ENCODE results near the gene CYS1.
A peak's percentile ranks its signal among the peaks of the same experiment; 100 is the strongest.

CYS1 gene

GRCh38 chr2:10089565-10090190 is 9.5 kb upstream of the CYS1 start:
- Histone ChIP-seq H3K4me1 (ENCODE audit: insufficient read depth, low read length) (no peaks in the 10 kb centered on the region), H3K27ac (ENCODE audit: low read length) (no peak overlapping the region), H3K4me3 (ENCODE audit: low read length) (no peak overlapping the region), H3K9me3 (ENCODE audit: insufficient read depth, low read depth, low read length) (no peaks in the 10 kb centered on the region), H3K9ac (ENCODE audit: low read depth, low read length) (no peak overlapping the region), H3K36me3 (ENCODE audit: insufficient read depth, low read depth, low read length) (no peaks in the 10 kb centered on the region), H3K27me3 (ENCODE audit: insufficient read depth, low read length) (no peaks in the 10 kb centered on the region)

GRCh38 chr2:10087360-10087759 is 7.1 kb upstream of the CYS1 start:
- Histone ChIP-seq H3K9ac (ENCODE audit: low read depth, low read length) (no peak overlapping the region), H3K27ac (ENCODE audit: low read length) (no peak overlapping the region), H3K9me3 (ENCODE audit: insufficient read depth, low read depth, low read length) (no peaks in the 10 kb centered on the region), H3K4me1 (ENCODE audit: insufficient read depth, low read length) (no peaks in the 10 kb centered on the region), H3K27me3 (ENCODE audit: insufficient read depth, low read length) (peaks cover 16% of the 10 kb centered on the region), H3K36me3 (ENCODE audit: insufficient read depth, low read depth, low read length) (no peaks in the 10 kb centered on the region), H3K4me3 (ENCODE audit: low read length) (no peak overlapping the region)

GRCh38 chr2:10086950-10087349 is 6.7 kb upstream of the CYS1 start:
- H3K9me3 ChIP-seq (ENCODE audit: insufficient read depth, low read depth, low read length) = no peaks in the 10 kb centered on the region
- peaks cover 20% of the 10 kb centered on the region for H3K27me3 ChIP-seq (ENCODE audit: insufficient read depth, low read length)
- no peak overlapping the region for H3K9ac ChIP-seq (ENCODE audit: low read depth, low read length)
- no peaks in the 10 kb centered on the region for H3K36me3 ChIP-seq (ENCODE audit: insufficient read depth, low read depth, low read length)
- H3K4me1 ChIP-seq (ENCODE audit: insufficient read depth, low read length) = no peaks in the 10 kb centered on the region
- H3K4me3 ChIP-seq (ENCODE audit: low read length) = no peak overlapping the region
- H3K27ac ChIP-seq (ENCODE audit: low read length) = no peak overlapping the region

GRCh38 chr2:10085668-10086059 is 5.5 kb upstream of the CYS1 start:
- no peak overlapping the region for H3K9ac ChIP-seq (ENCODE audit: low read depth, low read length)
- H3K27me3 ChIP-seq (ENCODE audit: insufficient read depth, low read length) = peaks cover 33% of the 10 kb centered on the region

GRCh38 chr2:10085043-10085667 is 4.9 kb upstream of the CYS1 start:
- H3K27ac ChIP-seq (ENCODE audit: low read length) = no peak overlapping the region
- no peaks in the 10 kb centered on the region for H3K4me1 ChIP-seq (ENCODE audit: insufficient read depth, low read length)
- H3K27me3 ChIP-seq (ENCODE audit: insufficient read depth, low read length) = peaks cover 38% of the 10 kb centered on the region

More at GRCh38 chr2:10085668-10086059, 5.5 kb upstream of the CYS1 start:
- no peaks in the 10 kb centered on the region for H3K36me3 ChIP-seq (ENCODE audit: insufficient read depth, low read depth, low read length)
- no peak overlapping the region for H3K27ac ChIP-seq (ENCODE audit: low read length)
- H3K4me1 ChIP-seq (ENCODE audit: insufficient read depth, low read length) = no peaks in the 10 kb centered on the region
- no peaks in the 10 kb centered on the region for H3K9me3 ChIP-seq (ENCODE audit: insufficient read depth, low read depth, low read length)
- H3K4me3 ChIP-seq (ENCODE audit: low read length) = no peak overlapping the region

GRCh38 chr2:10084223-10084865 is 4.1 kb upstream of the CYS1 start:
- H3K9me3 ChIP-seq (ENCODE audit: insufficient read depth, low read depth, low read length) = no peaks in the 10 kb centered on the region
- H3K27me3 ChIP-seq (ENCODE audit: insufficient read depth, low read length) = peaks cover 42% of the 10 kb centered on the region
- no peaks in the 10 kb centered on the region for H3K36me3 ChIP-seq (ENCODE audit: insufficient read depth, low read depth, low read length)
- H3K4me1 ChIP-seq (ENCODE audit: insufficient read depth, low read length) = no peaks in the 10 kb centered on the region
- H3K9ac ChIP-seq (ENCODE audit: low read depth, low read length) = no peak overlapping the region
- H3K27ac ChIP-seq (ENCODE audit: low read length) = no peak overlapping the region
- no peak overlapping the region for H3K4me3 ChIP-seq (ENCODE audit: low read length)

More at GRCh38 chr2:10085043-10085667, 4.9 kb upstream of the CYS1 start:
- H3K36me3 ChIP-seq (ENCODE audit: insufficient read depth, low read depth, low read length) = no peaks in the 10 kb centered on the region
- H3K9ac ChIP-seq (ENCODE audit: low read depth, low read length) = no peak overlapping the region
- H3K4me3 ChIP-seq (ENCODE audit: low read length) = no peak overlapping the region
- no peaks in the 10 kb centered on the region for H3K9me3 ChIP-seq (ENCODE audit: insufficient read depth, low read depth, low read length)

GRCh38 chr2:10083692-10084211 is 3.5 kb upstream of the CYS1 start:
- H3K9ac ChIP-seq (ENCODE audit: low read depth, low read length) = no peak overlapping the region
- H3K9me3 ChIP-seq (ENCODE audit: insufficient read depth, low read depth, low read length) = no peaks in the 10 kb centered on the region
- no peak overlapping the region for H3K4me3 ChIP-seq (ENCODE audit: low read length)
- no peak overlapping the region for H3K27ac ChIP-seq (ENCODE audit: low read length)
- no peaks in the 10 kb centered on the region for H3K36me3 ChIP-seq (ENCODE audit: insufficient read depth, low read depth, low read length)
- peaks cover 48% of the 10 kb centered on the region for H3K27me3 ChIP-seq (ENCODE audit: insufficient read depth, low read length)
- H3K4me1 ChIP-seq (ENCODE audit: insufficient read depth, low read length) = no peaks in the 10 kb centered on the region

GRCh38 chr2:10083046-10083445 is 2.8 kb upstream of the CYS1 start:
- no peaks in the 10 kb centered on the region for H3K9me3 ChIP-seq (ENCODE audit: insufficient read depth, low read depth, low read length)
- H3K36me3 ChIP-seq (ENCODE audit: insufficient read depth, low read depth, low read length) = no peaks in the 10 kb centered on the region
- no peaks in the 10 kb centered on the region for H3K4me1 ChIP-seq (ENCODE audit: insufficient read depth, low read length)
- no peak overlapping the region for H3K9ac ChIP-seq (ENCODE audit: low read depth, low read length)
- H3K27ac ChIP-seq (ENCODE audit: low read length) = no peak overlapping the region
- peaks cover 55% of the 10 kb centered on the region for H3K27me3 ChIP-seq (ENCODE audit: insufficient read depth, low read length)
- H3K4me3 ChIP-seq (ENCODE audit: low read length) = no peak overlapping the region

- Histone ChIP-seq H3K4me3 (ENCODE audit: low read length) (peak overlapping the region; percentile 52; the same call in 1 of the 2 replicates), H3K27ac (ENCODE audit: low read length) (no peak overlapping the region), H3K4me1 (ENCODE audit: insufficient read depth, low read length) (no peaks in the 10 kb centered on the region), H3K36me3 (ENCODE audit: insufficient read depth, low read depth, low read length) (no peaks in the 10 kb centered on the region), H3K27me3 (ENCODE audit: insufficient read depth, low read length) (peaks cover 77% of the 10 kb centered on the region), H3K9me3 (ENCODE audit: insufficient read depth, low read depth, low read length) (no peaks in the 10 kb centered on the region), H3K9ac (ENCODE audit: low read depth, low read length) (no peak overlapping the region)
Measured at GRCh38 chr2:10080536-10081304, 509 bp upstream of the CYS1 start.

- H3K27me3 ChIP-seq (ENCODE audit: insufficient read depth, low read length) = peaks cover 85% of the 10 kb centered on the region
- H3K4me3 ChIP-seq (ENCODE audit: low read length) = peak overlapping the region; percentile 56; the same call in 1 of the 2 replicates
- no peaks in the 10 kb centered on the region for H3K9me3 ChIP-seq (ENCODE audit: insufficient read depth, low read depth, low read length)
- no peak overlapping the region for H3K27ac ChIP-seq (ENCODE audit: low read length)
- H3K9ac ChIP-seq (ENCODE audit: low read depth, low read length) = no peak overlapping the region
- H3K4me1 ChIP-seq (ENCODE audit: insufficient read depth, low read length) = no peaks in the 10 kb centered on the region
- no peaks in the 10 kb centered on the region for H3K36me3 ChIP-seq (ENCODE audit: insufficient read depth, low read depth, low read length)
Measured at GRCh38 chr2:10079266-10079869, 843 bp downstream of the CYS1 start.

- peaks cover 88% of the 10 kb centered on the region for H3K27me3 ChIP-seq (ENCODE audit: insufficient read depth, low read length)
- peak overlapping the region; percentile 56; the same call in 1 of the 2 replicates for H3K4me3 ChIP-seq (ENCODE audit: low read length)
- H3K9ac ChIP-seq (ENCODE audit: low read depth, low read length) = no peak overlapping the region
- no peak overlapping the region for H3K27ac ChIP-seq (ENCODE audit: low read length)
- H3K36me3 ChIP-seq (ENCODE audit: insufficient read depth, low read depth, low read length) = no peaks in the 10 kb centered on the region
- H3K9me3 ChIP-seq (ENCODE audit: insufficient read depth, low read depth, low read length) = no peaks in the 10 kb centered on the region
- H3K4me1 ChIP-seq (ENCODE audit: insufficient read depth, low read length) = no peaks in the 10 kb centered on the region
Measured at GRCh38 chr2:10078704-10079265, 1.4 kb downstream of the CYS1 start.

Measured in iPS-20b (cell line).